Fibroblast of lung (primary cell): Measurements from ENCODE around the gene TXNRD2.

ENCODE experiments used
- EZH2 ChIP-seq: IDR thresholded peaks from 2 replicates; pipeline ENCODE4 v1.5.1; 2012; ENCODE audit warnings: low read length, control low read depth, mild to moderate bottlenecking; ENCODE audit errors: missing control alignments
- TF ChIP-seq, protein P1 (sequence below), 2 donors: IDR thresholded peaks in 1 of 2; conservative IDR thresholded peaks in 1 of 2; 1 replicate in 1 of 2; 2 replicates in 1 of 2; pipeline ENCODE4 v1.5.1; 2011 to 2012; ENCODE audit warnings: low read length in 2 of 2, control low read depth in 1 of 2, inconsistent platforms in 1 of 2, low read depth in 1 of 2, mild to moderate bottlenecking in 1 of 2

DNA sequence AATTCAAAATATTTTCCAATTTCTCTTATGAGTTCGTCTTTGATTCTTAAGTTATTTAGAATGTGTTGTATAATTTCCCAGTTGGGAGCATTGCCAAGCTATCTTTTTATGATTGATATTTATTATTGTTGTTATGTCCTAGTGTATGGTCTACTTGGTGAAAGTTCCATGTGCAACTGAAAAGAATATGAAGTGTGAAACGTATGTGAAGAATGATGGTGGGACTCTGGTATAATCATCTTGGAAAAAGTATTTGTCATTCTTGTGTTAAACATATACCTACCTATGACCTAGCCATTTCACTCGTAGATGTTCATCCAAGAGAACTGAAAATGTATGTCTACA lies 75.0 kb downstream of the TXNRD2 start:
- TF ChIP-seq, protein P1, sequence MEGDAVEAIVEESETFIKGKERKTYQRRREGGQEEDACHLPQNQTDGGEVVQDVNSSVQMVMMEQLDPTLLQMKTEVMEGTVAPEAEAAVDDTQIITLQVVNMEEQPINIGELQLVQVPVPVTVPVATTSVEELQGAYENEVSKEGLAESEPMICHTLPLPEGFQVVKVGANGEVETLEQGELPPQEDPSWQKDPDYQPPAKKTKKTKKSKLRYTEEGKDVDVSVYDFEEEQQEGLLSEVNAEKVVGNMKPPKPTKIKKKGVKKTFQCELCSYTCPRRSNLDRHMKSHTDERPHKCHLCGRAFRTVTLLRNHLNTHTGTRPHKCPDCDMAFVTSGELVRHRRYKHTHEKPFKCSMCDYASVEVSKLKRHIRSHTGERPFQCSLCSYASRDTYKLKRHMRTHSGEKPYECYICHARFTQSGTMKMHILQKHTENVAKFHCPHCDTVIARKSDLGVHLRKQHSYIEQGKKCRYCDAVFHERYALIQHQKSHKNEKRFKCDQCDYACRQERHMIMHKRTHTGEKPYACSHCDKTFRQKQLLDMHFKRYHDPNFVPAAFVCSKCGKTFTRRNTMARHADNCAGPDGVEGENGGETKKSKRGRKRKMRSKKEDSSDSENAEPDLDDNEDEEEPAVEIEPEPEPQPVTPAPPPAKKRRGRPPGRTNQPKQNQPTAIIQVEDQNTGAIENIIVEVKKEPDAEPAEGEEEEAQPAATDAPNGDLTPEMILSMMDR (conservative IDR thresholded peaks at IDR 0.05 in 1 of 2, IDR thresholded peaks at IDR 0.05 in 1 of 2; ENCODE audit: low read depth in 1 of 2, low read length in 2 of 2) = no peak
- TF ChIP-seq EZH2 = no peak
